ENCODE results near the gene TMTC4.

- TF ChIP-seq CTCF (IDR thresholded peaks at IDR 0.05) (no peak), POLR2AphosphoS5 (IDR thresholded peaks at IDR 0.05; ENCODE audit: insufficient read depth in 1 of 2, low read depth in 1 of 2) (no peak)
Observed at GRCh38 chr13:100561599-100562204, 112.9 kb downstream of the TMTC4 start.

All from vagina (tissue), 2 donors.